SU-DHL-6 (cell line): Measurements from ENCODE around the gene PGAP6.
A peak's percentile ranks its signal among the peaks of the same experiment; 100 is the strongest.

Source experiments
- H2AFZ ChIP-seq: fragments of 200-600 bp; sonication (generic); 2 replicates; pipeline ENCODE4 v1.6.1; 2014; ENCODE audit warnings: low read depth, mild to moderate bottlenecking, moderate library complexity, mixed read lengths, antibody characterized with exemption, low read length; ENCODE audit not compliant: severe bottlenecking
- H3F3A ChIP-seq: fragments of 200-600 bp; shearing (Covaris generic); 2 replicates; pipeline ENCODE4 v1.6.0; 2016; ENCODE audit warnings: antibody characterized with exemption, mild to moderate bottlenecking; ENCODE audit not compliant: insufficient read depth
- H3K27ac ChIP-seq: fragments of 200-600 bp; sonication (generic); 2 replicates; pipeline ENCODE4 v1.5.1; 2016; ENCODE audit warnings: low read depth, mild to moderate bottlenecking, low read length, moderate library complexity, mixed read lengths
- H3K27me3 ChIP-seq: fragments of 200-600 bp; sonication (generic), shearing (Covaris generic); 2 replicates; pipeline ENCODE4 v1.6.0; 2014; ENCODE audit warnings: mild to moderate bottlenecking, low read length
- H3K36me3 ChIP-seq: fragments of 200-600 bp; sonication (generic); 2 replicates; pipeline ENCODE4 v1.6.1; 2014; ENCODE audit warnings: mild to moderate bottlenecking, low read length, mixed read lengths
- H3K4me2 ChIP-seq: fragments of 300-600, 200-600 bp; shearing (Covaris generic), sonication (generic); 2 replicates; pipeline ENCODE4 v1.6.0; 2014; ENCODE audit warnings: low read length, low read depth, mild to moderate bottlenecking; ENCODE audit not compliant: poor library complexity, severe bottlenecking
- H3K4me3 ChIP-seq: fragments of 200-600 bp; sonication (generic); 2 replicates; pipeline ENCODE4 v1.5.1; 2014; ENCODE audit warnings: antibody characterized with exemption, low read length, mild to moderate bottlenecking, mixed read lengths; ENCODE audit not compliant: insufficient read depth, poor library complexity, severe bottlenecking
- H3K79me2 ChIP-seq: fragments of 200-600 bp; sonication (generic); 2 replicates; pipeline ENCODE4 v1.6.1; 2014; ENCODE audit warnings: mild to moderate bottlenecking, low read length, moderate library complexity; ENCODE audit not compliant: insufficient read depth
- H3K9ac ChIP-seq: fragments of 200-600 bp; sonication (generic); 2 replicates; pipeline ENCODE4 v1.7.0; 2014; ENCODE audit warnings: mild to moderate bottlenecking, low read length
- H3K9me2 ChIP-seq: fragments of 200-600 bp; sonication (generic); replicated peaks from 2 replicates; pipeline ENCODE4 v1.6.1; 2014; ENCODE audit warnings: low read length; ENCODE audit not compliant: insufficient read depth
- H3K9me3 ChIP-seq: fragments of 200-600 bp; sonication (generic); 2 replicates; pipeline ENCODE4 v1.6.1; 2014; ENCODE audit warnings: low read length, mixed read lengths; ENCODE audit not compliant: insufficient read depth
- H4K20me1 ChIP-seq: fragments of 200-600 bp; sonication (generic); 2 replicates; pipeline ENCODE4 v1.6.1; 2014; ENCODE audit warnings: low read depth, mild to moderate bottlenecking, antibody characterized with exemption, low read length, moderate library complexity, mixed read lengths
- CTCF ChIP-seq: fragments of 200-600 bp; sonication (generic); IDR thresholded peaks from one replicate; pipeline ENCODE4 v1.5.1; 2017; ENCODE audit warnings: antibody characterized with exemption, mild to moderate bottlenecking, low read length, moderate library complexity; ENCODE audit not compliant: insufficient read depth, poor library complexity, severe bottlenecking
- EZH2phosphoT487 ChIP-seq: fragments of 200-600 bp; sonication (generic), shearing (Covaris generic); conservative IDR thresholded peaks from 2 replicates; pipeline ENCODE4 v1.6.1; 2018; ENCODE audit warnings: mild to moderate bottlenecking, antibody characterized with exemption, low read length, moderate library complexity, mixed read lengths

Gene PGAP6

DNA sequence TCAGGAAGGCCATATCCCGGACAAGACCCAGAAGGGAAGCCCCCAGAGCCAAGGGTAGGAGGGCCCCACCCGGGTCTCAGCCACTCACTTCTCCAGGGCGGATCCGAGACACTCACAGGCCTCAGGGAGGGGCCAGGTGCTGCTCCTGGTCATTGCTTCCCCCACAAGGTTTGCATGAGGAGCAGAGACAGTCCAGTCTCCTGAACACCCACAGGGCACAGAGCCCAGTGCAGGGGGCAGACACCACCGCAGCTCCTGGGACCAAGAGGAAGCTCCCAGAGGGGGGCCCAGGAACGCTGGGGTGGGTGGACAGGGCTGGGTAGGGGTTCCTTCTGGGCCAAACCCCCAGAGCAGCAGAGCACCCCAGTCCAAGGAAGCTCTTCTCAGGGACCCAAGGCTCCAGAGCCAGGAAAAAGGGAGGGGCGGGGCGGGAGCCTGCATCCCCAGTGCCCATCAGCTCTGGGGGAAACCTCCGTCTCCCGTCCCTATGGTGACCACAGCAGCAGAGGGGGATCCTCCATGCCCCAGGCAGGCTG, 10.7 kb downstream of the PGAP6 start:
- H3F3A ChIP-seq = 0 out of 2 replicates have a peak, but pooled peaks cover 4% of the 10 kb centered on the region
- H3K27ac ChIP-seq = peak overlapping the region; percentile 63
- H3K4me2 ChIP-seq = peak overlapping the region; percentile 71
- peak overlapping the region; percentile 81 for H2AFZ ChIP-seq
- no peaks in the 10 kb centered on the region for H4K20me1 ChIP-seq
- H3K36me3 ChIP-seq = no peaks in the 10 kb centered on the region
- TF ChIP-seq EZH2phosphoT487 = no peak
- TF ChIP-seq CTCF = no peak
- H3K79me2 ChIP-seq = no peaks in the 10 kb centered on the region
- peak overlapping the region; percentile 36 for H3K4me3 ChIP-seq
- peak overlapping the region; percentile 61 for H3K9ac ChIP-seq
- no peaks in the 10 kb centered on the region for H3K9me2 ChIP-seq
- no peaks in the 10 kb centered on the region for H3K9me3 ChIP-seq
- H3K27me3 ChIP-seq = no peaks in the 10 kb centered on the region

DNA sequence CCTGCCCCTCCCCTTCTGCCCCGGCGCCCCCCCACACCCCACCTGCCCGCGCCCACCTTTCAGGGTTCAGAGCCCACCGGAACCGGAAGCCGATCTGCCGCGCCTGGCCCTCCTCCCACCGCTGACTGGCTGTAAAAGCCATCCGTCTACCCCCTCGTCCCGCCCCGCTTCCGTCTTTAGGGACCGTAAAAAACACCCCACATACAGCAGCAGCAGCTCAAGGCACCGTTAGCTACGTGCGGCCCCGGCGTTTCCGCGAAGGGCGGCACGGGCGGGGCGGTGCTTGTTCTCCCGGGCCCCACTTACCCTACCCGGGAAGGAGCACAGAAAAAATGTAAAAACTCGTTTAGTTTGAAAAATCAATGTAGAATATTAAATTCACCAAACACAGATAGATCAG, 11.3 kb downstream of the PGAP6 start, which contains the start of gene MRPL28:
MRPL28 (minus strand) TSS at position 96 of the 400 bp plus-strand sequence. CDS start 320 bp downstream, outside the sequence.
- Histone ChIP-seq H3K27ac (peak within 1 kb of the TSS; percentile 63), H3K27me3 (no peaks in the 10 kb centered on the region), H3K9me2 (no peaks in the 10 kb centered on the region), H3F3A (0 out of 2 replicates have a peak, but pooled peaks cover 4% of the 10 kb centered on the region), H3K36me3 (no peaks in the 10 kb centered on the region), H4K20me1 (no peaks in the 10 kb centered on the region), H3K9me3 (no peaks in the 10 kb centered on the region), H3K4me3 (peak within 1 kb of the TSS; percentile 36), H3K9ac (peak within 1 kb of the TSS; percentile 61), H3K79me2 (no peaks in the 10 kb centered on the region), H2AFZ (peak within 1 kb of the TSS; percentile 81), H3K4me2 (peak within 1 kb of the TSS; percentile 71)
- TF ChIP-seq EZH2phosphoT487 (no peak), CTCF (no peak)

DNA sequence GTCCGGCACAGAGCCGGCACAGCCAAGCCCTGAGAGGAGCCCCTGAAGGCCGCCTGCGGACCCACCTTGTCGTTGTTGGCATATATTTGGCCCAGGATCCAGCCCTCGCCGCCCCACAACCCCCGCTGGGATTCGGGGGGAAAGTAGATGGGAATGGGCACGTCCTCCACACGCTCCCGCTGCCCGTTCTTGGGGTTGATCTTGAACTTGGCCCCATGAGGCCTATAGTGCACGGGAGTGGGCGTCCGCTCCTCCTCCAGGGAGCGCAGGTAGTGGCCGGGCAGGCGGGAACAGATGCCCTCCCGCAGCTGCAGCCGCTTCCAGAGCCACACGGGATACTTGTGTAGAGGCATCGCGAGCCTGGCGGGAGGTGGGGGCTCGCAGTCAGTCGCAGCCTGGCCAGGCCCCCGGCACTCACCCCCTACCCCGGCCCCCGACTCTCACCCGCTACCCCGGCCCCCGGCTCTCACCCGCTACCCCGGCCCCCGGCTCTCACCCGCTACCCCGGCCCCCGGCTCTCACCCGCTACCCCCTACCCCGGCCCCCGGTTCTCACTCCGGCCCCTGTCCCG, 11.8 kb downstream of the PGAP6 start:
- no peaks in the 10 kb centered on the region for H3K27me3 ChIP-seq
- no peak overlapping the region for H2AFZ ChIP-seq
- H3K4me2 ChIP-seq = no peak overlapping the region
- H4K20me1 ChIP-seq = no peaks in the 10 kb centered on the region
- no peaks in the 10 kb centered on the region for H3K9me3 ChIP-seq
- no peak overlapping the region for H3K27ac ChIP-seq
- no peaks in the 10 kb centered on the region for H3K9me2 ChIP-seq
- 0 out of 2 replicates have a peak, but pooled peaks cover 4% of the 10 kb centered on the region for H3F3A ChIP-seq
- H3K9ac ChIP-seq = peak overlapping the region; percentile 61; the same call in 1 of the 2 replicates
- peak overlapping the region; percentile 36 for H3K4me3 ChIP-seq
- TF ChIP-seq CTCF = no peak
- no peak for TF ChIP-seq EZH2phosphoT487
- H3K36me3 ChIP-seq = no peaks in the 10 kb centered on the region
- no peaks in the 10 kb centered on the region for H3K79me2 ChIP-seq
